T follicular helper cell (primary cell): ENCODE data around the gene FAM234B.
"Not testable (repeated sequence)": the region's sequence is repeated elsewhere in the genome, so short reads cannot be mapped to it uniquely, and the experiment has no call there.

Source experiments
- DNase-seq: peaks from one replicate; pipeline ENCODE4 v3.0.0-alpha.2; 2020; ENCODE audit warnings: low read depth

Gene FAM234B

GRCh38 chr12:13023811-13024530, 20.2 kb upstream of the FAM234B start:
- DNase-seq = no peak

GRCh38 chr12:13024531-13024916, 19.7 kb upstream of the FAM234B start:
- no peak for DNase-seq

DNA sequence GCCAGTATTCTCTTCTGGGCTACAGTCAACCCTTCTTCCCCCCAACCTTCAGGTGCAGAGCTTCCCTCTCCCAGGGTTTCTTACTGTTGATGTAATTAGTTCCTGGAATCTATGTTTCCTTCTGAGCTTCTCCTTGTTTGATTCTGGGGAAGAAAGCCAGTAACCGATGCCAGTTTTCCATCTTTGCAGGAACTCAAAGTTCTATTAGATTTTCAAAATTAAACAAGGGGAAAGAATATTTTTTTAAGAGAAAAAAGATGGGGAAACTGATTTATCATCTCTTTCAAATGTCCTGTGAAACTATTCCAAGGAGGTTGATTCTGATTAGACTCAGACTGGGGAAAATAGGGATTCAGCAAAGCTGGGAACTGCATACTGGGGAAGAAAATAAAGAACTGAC, 17.9 kb upstream of the FAM234B start:
- DNase-seq = no peak

DNA sequence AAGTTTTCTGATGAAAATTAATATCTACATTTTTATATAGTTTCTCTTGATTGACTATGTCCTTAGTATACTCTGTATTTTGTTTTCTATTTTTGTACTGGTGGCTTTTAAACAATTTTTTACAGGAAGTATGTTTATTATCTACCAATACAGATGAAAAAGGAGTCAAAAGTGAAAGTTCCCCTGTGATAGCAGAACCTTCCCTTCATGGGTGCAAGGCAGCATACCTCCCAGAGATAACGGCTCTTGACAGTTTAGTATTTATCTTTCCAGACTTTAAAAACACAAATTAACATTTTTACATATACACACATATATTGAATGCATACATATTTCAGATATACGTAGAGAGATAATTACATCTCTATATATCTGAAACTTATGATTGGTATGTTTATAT, 17.1 kb upstream of the FAM234B start:
- DNase-seq = no peak

- no peak for DNase-seq
These were observed 16.7 kb upstream of the FAM234B start for GRCh38 chr12:13027508-13027907.

DNA sequence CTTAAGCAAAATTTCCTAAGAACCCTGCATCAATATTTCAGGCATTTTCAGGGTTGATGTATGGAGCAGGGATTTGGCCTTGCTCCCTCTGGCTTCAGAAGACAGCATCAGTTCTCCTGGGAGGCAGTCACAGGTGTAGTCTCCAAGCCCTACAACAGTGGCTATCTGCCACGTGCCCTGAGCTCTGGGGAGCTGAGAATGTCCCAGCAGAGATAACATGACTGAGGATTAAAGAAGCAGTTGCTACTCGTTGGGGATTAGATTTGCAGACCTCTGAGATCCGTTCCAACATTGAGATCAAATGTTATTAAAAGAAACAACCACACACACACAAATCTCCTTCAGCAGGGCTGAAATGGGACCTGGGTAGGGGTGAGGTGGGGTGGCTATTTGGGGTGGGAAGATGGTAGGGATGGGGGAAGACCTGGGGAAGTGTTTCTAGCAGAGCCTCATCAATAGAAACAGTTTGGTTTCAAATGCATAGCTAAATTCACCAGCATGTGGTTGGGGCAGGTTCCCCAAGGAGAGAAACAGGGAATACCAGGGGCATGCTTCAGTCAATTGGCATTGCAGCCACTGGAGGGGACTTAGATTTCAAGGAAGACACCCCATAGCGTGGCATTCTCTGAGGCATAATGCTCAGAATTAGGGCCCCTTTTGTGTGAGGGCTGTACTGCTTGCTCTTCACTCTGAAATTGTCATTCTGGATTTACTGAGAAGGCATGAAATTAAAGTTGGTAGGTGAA, 15.2 kb upstream of the FAM234B start:
- DNase-seq = no peak

DNA sequence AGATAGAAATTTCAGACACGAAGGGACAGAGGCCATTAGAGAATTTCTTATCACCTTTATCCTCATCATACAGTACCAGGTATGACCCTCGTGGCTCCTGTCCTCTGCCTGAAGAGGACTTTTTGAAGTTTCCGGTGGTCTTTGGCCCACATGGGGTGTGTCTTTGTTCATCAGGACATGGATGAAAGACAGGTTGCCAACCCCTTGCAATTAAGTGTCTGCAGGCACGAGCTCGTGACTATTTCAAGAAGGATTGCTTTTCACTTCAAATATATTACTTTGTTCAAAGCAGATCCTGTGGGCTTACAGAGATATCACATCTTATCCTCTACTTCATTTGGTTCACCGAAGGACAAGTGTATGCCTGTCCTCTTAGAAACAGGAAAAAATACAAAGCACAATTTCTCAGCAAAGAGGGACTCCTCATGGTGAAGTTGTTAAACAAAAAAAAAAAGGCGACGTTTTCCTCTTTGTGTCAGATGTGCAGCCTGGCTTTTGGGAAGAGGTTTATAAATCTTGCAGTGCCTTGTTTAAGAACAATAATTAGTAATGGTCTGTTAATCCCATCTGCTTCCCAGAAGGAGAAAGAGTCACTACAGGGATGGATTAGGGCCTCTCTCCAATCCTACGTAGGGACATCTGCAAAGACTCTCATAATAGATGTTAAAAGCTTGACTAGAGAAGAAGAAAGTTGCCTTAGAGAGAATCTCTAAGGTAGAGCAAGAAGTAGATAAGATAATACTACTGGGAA, 13.5 kb upstream of the FAM234B start:
- DNase-seq = no peak

- DNase-seq = no peak
These were observed 12.0 kb upstream of the FAM234B start for GRCh38 chr12:13032164-13032563.

DNA sequence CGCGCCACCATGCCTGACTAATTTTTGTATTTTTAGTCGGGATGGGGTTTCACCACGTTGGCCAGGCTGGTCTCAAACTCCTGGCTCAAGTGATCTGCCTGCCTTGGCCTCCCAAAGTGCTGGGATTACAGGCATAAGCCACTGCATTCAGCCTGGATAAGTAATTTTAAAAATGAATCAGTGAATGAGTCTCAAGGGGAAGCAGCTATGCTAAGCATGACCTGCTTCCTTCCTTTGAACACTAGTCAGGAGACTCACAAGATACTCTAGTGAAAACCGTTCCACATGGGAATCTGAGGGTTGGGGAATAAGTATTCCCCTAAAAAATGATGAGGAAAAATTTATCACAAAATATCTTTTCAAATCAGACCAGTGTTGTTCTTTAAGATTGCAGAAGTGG, 10.7 kb upstream of the FAM234B start:
- DNase-seq = no peak

- not testable (repeated sequence) for DNase-seq
These were observed 8.8 kb upstream of the FAM234B start for GRCh38 chr12:13035335-13035734.

- no peak for DNase-seq
These were observed 7.3 kb upstream of the FAM234B start for GRCh38 chr12:13036881-13037280.

DNA sequence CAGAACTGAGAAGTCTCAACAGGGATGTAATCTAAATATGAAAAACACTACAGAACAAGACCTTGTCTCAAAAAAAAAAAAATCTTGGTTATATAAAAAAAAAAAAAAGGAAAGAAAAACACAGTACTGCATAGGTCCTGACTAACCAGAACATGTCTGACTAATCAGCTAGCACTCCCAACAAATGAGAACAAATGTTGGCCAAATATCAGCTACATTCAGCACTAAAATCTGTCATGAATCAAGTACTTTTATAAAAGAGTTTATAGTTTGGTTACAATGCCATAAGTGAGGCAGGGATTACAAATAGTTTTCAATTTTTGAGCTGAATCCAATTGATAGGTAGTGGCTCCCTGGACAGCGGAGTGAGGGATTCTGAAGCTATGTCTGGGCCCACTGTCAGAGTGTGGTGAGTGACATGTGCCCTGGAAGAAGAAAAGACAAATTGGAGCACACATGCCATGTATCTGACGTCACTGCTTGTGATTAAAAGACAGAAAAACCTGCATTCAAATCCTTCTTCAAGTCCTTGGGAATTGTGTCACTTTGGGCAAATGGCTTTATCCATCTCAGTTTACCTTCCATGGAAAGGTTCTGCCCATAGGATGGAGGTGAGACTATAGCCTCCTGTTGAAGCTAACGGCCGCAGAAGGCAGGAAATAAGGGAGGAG, 5.6 kb upstream of the FAM234B start:
- DNase-seq = no peak

GRCh38 chr12:13039328-13039956, 4.7 kb upstream of the FAM234B start:
- no peak for DNase-seq

GRCh38 chr12:13041224-13041623, 3.0 kb upstream of the FAM234B start:
- no peak for DNase-seq

DNA sequence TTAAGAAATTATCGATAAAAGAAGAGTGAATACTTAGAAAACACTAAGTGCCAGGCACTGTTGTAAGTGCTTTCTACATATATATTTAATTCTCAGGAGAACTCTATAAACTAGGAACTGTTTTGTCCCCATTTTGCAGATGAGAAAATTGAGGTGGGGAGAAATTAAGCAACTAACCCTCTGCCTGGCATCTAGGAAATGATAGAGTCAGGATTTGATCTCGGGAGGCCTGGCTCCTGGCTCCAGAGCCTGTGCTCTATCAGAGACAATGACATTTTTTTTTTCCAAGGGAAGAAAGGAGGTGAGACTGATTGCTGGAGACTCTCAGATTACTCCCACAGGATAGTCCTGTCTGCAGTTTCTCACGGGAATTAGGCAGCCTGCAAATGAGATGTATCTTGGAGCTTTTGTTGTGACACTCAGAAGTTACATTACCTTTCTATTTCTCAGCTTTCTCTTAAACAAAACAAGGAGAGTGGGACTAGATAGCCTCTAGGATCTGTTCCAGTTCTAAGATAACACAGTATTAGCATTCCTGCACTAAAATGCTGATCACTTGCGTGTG, 1.4 kb upstream of the FAM234B start:
- no peak for DNase-seq

- no peak for DNase-seq
These were observed 722 bp downstream of the FAM234B start for GRCh38 chr12:13044906-13045299.

DNA sequence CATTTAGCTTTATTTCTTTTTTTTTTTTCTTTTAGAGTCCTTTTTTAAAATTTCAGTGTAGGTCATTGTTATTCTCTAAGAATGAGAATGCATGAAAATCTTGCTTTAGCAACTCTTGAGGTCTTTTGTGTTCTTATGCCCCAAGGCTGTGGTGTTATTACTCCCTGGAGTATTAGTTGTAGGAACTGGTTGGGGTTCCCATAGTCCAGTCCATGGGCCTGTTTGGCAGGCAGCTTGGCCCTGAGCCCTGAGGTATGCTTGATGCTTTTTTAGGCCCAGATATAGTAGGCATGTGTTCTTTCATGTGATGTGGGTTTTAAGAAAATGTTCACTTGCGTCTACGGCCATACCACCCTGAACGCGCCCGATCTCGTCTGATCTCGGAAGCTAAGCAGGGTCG, 1.6 kb downstream of the FAM234B start:
- no peak for DNase-seq

- no peak for DNase-seq
These were observed 2.8 kb downstream of the FAM234B start for GRCh38 chr12:13046964-13047363.

DNA sequence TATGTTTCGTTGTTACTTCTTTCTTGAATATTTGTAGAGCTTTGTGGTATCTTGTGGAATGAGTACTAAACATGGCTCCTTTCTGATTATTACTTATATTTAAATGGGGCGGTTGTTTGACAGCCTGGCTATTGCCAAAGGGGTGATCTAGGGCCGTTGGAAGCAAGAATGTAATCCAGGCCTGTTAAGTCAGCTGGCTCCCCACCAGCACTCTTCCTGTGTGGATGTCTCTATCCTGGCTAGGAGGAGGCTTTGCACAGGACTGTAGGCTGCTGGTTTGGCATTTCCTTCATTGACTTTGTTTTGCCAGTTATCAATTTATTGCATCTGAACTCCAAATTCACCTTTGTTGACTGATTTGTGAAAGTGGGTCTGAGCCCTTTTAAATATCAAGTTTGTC, 5.6 kb downstream of the FAM234B start:
- DNase-seq = no peak

- DNase-seq = no peak
These were observed 8.2 kb downstream of the FAM234B start for GRCh38 chr12:13052421-13052820.

GRCh38 chr12:13053617-13054016, 9.4 kb downstream of the FAM234B start:
- not testable (repeated sequence) for DNase-seq

DNA sequence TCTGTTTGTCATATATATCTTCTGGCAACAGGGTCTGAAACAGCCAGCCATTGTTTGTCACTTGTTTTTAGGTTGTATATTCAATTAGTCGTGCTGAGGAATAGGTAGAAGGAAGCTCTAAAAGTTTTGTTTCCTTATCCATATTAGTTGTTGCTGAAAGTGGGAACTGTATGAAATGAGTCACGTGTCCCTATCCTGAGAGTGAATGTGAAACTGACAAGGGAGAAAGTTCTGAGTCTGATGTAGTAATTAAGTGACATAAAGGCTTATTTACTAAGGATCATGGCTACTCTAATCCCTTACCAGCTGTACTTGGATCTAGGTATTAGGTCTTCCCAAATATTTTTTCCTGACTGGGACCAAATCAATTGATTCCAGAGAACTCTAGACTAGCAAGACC, 16.4 kb downstream of the FAM234B start:
- no peak for DNase-seq
